Right atrium auricular region (tissue), 2 donors: Measurements from ENCODE around the gene ANKEF1. TPM values are rescaled to one million over a fixed set of nuclear protein-coding genes. Genes with fewer than 3 reads are reported as not detected.

Source experiments
- DNase-seq: peaks from one replicate; pipeline ENCODE4 v3.0.0-alpha.2; 2019; ENCODE audit warnings: low spot score
- H3K27ac ChIP-seq, 2 donors: fragments of 200-600 bp; sonication (generic); 1 replicate in 1 of 2; 2 replicates in 1 of 2; pipeline ENCODE4 v1.5.1; 2016 to 2019
- H3K27me3 ChIP-seq, 2 donors: fragments of 200-600 bp; sonication (generic); one replicate each; pipeline versions ENCODE4 v1.5.1 to v1.6.0; 2017 to 2019
- H3K36me3 ChIP-seq: fragments of 200-600 bp; sonication (generic); one replicate; pipeline ENCODE4 v1.5.1; 2016
- H3K4me1 ChIP-seq, 2 donors: fragments of 200-600 bp; sonication (generic); one replicate each; pipeline versions ENCODE4 v1.5.1 to v1.6.0; 2017 to 2019
- H3K4me3 ChIP-seq, 2 donors: fragments of 200-600 bp; sonication (generic); 1 replicate in 1 of 2; 2 replicates in 1 of 2; pipeline ENCODE4 v1.5.1; 2017 to 2019; ENCODE audit warnings: mild to moderate bottlenecking in 1 of 2, moderate library complexity in 1 of 2
- H3K9me3 ChIP-seq, 2 donors: fragments of 200-600 bp; sonication (generic); one replicate each; pipeline ENCODE4 v1.5.1; 2019
- CTCF ChIP-seq, 2 donors: fragments of 200-600 bp; sonication (generic); IDR thresholded peaks; one replicate each; pipeline ENCODE4 v1.5.1; 2019; ENCODE audit warnings: antibody characterized with exemption in 2 of 2
- total RNA-seq, 2 donors: library from RNA; depleted of rRNA; stranded (reverse); fragments of >200 nt; gene quantifications; one replicate each; pipeline ENCODE4 v1.1.0, GENCODE V29; 2016

ANKEF1 gene
- total RNA-seq, 2 donors from 2014 or later: 1.1 to 2.6 TPM

DNA sequence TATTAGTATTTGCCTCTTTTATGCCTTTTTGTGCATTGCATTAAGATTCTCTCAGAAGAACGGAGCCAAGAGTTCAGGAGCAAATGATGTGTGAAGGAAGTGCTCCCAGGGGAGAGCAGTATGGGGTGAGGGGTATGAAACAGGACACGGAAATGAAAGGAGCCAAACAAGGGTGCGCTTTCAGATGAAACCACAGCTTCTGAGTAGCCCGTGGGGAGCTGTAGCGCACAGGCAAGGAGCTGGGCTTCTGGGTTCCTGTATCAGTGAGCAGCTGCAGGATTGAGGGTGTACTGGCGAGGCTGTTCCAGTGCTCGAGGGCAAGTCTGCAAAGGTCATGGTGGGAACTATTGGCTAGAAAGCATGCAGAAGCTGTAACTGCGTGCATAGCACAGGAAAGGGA lies 25.4 kb downstream of the ANKEF1 start:
- no peak for DNase-seq
- no peak overlapping the region for H3K27ac ChIP-seq
- no peaks in the 10 kb centered on the region for H3K9me3 ChIP-seq
- no peaks in the 10 kb centered on the region for H3K4me1 ChIP-seq
- no peak for TF ChIP-seq CTCF (IDR thresholded peaks at IDR 0.05)
- no peaks in the 10 kb centered on the region for H3K27me3 ChIP-seq
- H3K4me3 ChIP-seq: no peak overlapping the region
- peaks cover 3% of the 10 kb centered on the region for H3K36me3 ChIP-seq

DNA sequence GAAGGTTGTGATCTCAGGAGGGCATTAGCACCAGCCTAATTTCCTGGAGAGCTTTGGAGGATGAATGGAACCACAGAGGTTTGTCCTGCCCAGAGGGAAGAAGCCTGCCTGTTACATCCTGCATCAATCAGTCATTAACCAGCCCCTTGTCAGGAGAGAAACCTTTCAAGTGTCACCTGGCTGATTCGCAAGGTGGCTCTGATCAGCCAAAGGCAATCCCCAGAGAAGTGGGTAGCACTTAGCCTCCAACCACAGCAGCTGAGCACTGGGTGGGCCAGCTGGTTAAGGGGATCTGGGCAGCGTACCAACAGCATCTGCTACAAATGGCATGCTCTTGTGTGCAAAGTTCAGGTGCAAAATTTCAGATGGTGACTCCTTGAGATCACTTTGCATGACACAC lies 26.9 kb downstream of the ANKEF1 start:
- TF ChIP-seq CTCF (IDR thresholded peaks at IDR 0.05): no peak
- H3K36me3 ChIP-seq: no peaks in the 10 kb centered on the region
- no peak overlapping the region for H3K27ac ChIP-seq
- H3K4me3 ChIP-seq: no peak overlapping the region
- no peak for DNase-seq
- no peaks in the 10 kb centered on the region for H3K9me3 ChIP-seq
- H3K27me3 ChIP-seq: no peaks in the 10 kb centered on the region
- H3K4me1 ChIP-seq: no peaks in the 10 kb centered on the region

DNA sequence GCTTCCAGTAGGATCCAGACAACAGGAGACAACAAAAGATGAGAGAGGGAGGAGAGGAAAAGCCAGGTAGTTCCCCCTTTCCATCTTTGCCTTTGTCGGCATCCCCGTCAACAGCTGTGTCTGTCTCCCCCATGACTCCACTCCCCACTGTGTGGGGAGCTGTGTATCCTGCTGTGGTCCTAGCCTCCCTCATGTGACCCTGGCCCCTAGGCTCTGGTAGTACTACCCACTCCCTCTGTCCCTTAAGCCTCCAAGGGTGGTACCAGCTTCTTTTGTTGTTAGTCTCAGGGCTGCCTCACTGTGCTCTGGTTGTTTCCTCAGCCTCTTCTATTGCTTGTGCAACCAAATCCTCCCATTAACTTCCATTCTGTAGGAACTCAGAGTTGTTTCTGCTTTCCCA lies 28.7 kb downstream of the ANKEF1 start:
- H3K27ac ChIP-seq: no peak overlapping the region
- no peaks in the 10 kb centered on the region for H3K4me1 ChIP-seq
- no peaks in the 10 kb centered on the region for H3K9me3 ChIP-seq
- H3K27me3 ChIP-seq: no peaks in the 10 kb centered on the region
- no peak for TF ChIP-seq CTCF (IDR thresholded peaks at IDR 0.05)
- no peaks in the 10 kb centered on the region for H3K36me3 ChIP-seq
- H3K4me3 ChIP-seq: no peak overlapping the region
- DNase-seq: no peak

DNA sequence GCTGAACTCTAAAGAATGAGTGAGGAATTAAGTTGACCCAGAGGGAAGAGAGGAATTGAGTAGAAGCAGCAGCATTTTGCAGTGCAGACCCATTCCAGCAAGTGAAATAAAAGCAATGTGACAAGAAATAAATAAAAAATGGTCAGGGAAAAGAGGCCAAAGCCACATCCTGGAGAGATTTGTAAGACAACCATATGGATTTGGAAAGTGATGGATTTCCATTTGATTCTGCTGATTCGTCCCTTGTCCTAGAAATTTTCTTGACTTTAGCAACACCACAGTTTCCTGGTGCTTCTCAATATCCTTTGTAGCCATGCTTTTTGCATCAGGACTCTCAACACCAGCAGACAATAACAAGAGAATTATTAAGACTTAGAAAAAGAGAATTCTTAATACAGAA lies 29.8 kb downstream of the ANKEF1 start:
- no peaks in the 10 kb centered on the region for H3K9me3 ChIP-seq
- no peaks in the 10 kb centered on the region for H3K36me3 ChIP-seq
- TF ChIP-seq CTCF (IDR thresholded peaks at IDR 0.05): no peak
- no peak overlapping the region for H3K27ac ChIP-seq
- no peak for DNase-seq
- H3K4me3 ChIP-seq: no peak overlapping the region
- no peaks in the 10 kb centered on the region for H3K4me1 ChIP-seq
- no peaks in the 10 kb centered on the region for H3K27me3 ChIP-seq

GRCh38 chr20:10065154-10065833 lies 30.5 kb downstream of the ANKEF1 start:
- H3K9me3 ChIP-seq: no peaks in the 10 kb centered on the region
- H3K4me1 ChIP-seq: no peaks in the 10 kb centered on the region
- no peak overlapping the region for H3K27ac ChIP-seq
- TF ChIP-seq CTCF (IDR thresholded peaks at IDR 0.05): no peak
- no peaks in the 10 kb centered on the region for H3K36me3 ChIP-seq
- H3K27me3 ChIP-seq: no peaks in the 10 kb centered on the region
- H3K4me3 ChIP-seq: no peak overlapping the region
- no peak for DNase-seq

DNA sequence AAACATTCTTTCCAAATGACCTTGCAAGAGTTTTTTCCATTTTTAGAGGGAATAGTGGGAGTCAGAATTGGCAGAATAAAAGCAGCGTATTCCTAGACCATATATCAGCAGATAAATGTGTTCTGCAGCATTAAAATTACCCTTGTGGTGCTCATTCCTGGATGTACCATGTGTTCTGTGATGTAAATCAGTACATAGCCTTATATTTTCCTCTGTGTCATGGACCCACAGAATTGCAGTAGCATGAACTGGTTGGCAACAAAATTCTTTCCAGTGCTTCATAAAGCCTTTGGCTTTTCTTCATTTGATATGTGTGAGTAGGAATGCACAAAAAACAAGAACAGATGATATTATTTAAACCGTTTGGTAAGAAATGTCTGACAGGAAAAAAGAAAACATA lies 32.5 kb downstream of the ANKEF1 start:
- Histone ChIP-seq H3K4me1 (no peaks in the 10 kb centered on the region), H3K36me3 (no peaks in the 10 kb centered on the region), H3K4me3 (no peak overlapping the region), H3K27ac (no peak overlapping the region), H3K27me3 (no peaks in the 10 kb centered on the region), H3K9me3 (no peaks in the 10 kb centered on the region)
- no peak for TF ChIP-seq CTCF (IDR thresholded peaks at IDR 0.05)
- DNase-seq: no peak
